ENCODE results near the gene OXER1.

The OXER1 gene

DNA sequence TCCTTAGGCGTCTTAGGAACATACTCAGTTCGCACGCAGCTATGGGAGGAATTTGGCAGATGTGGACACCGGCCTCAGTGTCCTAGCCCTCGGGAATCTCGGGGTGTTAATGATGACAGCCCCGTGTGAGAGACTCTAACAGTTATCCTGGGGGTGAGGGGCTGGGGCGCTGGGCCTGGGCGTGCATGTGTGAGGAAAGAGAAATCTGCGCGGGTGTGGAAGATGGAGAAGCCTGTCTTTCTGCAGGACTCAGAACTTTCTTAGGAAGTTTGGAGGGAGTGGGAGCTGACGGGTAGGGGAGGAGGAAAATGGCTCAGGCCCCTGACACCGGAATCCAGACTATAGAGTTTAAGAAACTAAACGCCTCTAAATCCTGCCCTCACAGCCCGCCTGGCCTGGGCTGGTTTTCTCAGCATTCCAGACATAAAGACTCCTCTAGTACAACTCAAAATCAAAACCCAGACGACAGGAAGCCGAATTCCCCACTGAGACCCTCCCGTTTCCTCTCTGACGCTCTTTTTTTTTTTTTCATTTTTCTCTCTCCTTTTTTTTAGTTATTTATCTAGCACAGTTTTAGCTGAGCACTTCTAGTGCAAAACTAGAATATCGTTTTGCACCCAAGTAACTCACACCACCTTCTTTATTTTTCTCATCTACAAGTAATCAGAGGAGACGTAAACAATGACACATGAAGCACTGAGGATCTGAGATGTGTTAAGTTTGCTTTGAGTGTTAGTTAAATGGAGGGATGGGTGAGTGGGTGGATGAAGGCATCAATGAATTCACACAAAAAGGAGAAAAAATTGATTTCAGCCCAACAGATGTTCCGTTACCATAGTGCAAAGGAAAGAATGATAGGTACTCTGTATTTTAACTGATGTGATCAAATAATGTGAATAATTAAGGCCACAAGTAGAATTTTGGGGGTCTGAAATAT, 29.7 kb upstream of the OXER1 start:
- no peak for DNase-seq (ENCODE audit: low spot score)

DNA sequence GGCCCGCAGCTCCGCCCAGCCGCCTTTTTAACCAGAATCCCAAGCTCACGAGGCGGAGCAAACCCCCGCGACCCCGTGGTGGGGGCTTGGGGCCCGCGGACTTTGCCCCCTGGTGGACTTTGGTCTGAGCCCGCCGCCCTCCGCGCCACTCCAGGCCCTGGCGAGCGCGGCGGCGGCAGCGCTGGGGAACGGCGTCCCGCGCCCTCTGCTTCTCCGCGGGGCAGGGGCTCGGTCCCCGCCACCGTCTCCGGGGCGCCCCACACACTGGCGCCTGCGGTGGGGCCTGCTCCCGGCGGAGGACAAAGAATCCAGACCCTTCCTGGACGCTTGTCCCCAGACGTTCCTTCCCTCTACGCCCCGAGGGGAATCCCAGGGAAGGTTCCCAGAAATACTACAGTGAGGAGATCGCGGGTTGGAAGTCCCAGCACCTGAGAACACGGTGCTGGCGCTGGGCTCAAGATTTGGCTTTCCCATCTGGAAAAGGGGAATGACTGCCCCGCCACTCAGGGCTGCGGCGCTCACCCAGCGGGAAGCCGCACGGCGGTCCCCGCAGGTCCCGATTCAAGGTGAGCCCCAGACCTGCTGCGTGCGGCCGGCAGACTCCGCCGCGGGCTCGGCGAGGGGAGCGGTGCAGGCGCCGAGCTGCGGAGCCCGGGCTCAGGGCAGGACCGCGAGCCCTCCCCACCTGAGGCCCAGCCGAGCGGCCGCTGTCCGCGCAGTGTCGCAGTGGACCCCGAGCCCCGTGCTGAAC, 28.8 kb upstream of the OXER1 start, which contains the start of gene HAAO:
Gene HAAO (minus strand): TSS at position 1 of the 751 bp plus-strand sequence. CDS start 47 bp downstream, outside the sequence.
- DNase-seq (ENCODE audit: low spot score): no peak

DNA sequence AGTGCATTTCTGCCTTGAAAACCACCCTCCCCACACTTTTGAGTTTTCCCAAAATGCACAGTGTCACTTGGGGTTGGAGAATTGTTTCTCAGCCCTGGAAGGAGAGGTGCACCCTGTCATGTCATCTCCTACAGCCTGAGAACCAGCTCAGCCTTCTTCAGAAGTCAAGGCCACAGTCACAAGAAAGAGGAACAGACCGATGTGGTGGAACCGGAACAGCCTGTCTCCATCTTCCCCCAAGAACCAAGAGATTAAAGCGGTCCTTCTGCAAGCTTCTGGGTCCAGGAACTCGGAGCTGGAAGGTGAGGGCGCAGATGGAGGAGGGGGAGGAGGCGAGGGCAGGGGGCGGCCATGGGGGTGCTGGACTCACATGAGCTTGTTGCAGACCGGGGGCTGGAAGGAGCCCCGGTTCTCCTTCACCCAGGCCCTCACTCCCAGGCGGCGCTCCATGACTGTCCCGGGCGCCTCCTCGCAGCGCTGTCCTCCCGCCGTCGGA, 28.2 kb upstream of the OXER1 start:
- DNase-seq (ENCODE audit: low spot score): no peak

DNA sequence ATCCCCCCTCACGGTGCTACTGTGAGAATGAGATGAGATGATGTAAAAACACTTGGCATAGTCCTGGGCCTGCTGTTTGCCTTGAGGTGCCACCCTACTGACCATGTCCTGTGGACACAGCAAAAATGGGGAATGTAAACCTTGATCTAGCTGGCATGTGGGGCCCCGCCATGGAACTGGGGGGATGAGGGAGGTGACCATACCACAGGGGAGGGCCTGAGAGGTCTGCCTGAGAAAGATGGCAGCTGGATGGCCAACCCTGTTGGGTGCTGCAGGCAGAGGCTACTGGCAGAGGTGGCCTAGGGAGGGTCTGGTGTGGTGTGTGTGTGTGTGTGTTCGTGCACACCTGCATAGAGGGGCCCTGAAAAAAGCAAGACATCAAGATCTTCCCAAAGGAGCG, 27.7 kb upstream of the OXER1 start:
- no peak for DNase-seq (ENCODE audit: low spot score)

DNA sequence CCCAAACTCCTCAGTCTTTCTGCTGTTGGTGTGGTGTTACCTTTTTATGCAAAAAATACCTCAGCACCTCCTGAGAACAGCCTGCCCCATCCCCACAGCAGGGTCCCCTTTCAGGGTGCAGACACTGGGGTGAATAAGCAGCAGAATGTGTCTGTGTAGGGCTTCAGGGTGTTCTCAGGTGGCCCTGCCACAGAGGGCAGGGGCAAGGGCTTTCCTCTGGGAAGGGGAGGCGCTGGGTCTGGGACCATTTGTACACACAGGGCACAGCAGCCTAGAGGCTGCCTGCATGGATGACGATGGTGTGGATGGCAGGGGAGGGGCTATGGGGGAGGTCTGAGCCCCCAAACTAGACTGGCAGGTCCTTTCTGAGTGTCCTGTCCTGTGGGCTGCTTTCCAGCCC, 25.8 kb upstream of the OXER1 start:
- no peak for DNase-seq (ENCODE audit: low spot score)

DNA sequence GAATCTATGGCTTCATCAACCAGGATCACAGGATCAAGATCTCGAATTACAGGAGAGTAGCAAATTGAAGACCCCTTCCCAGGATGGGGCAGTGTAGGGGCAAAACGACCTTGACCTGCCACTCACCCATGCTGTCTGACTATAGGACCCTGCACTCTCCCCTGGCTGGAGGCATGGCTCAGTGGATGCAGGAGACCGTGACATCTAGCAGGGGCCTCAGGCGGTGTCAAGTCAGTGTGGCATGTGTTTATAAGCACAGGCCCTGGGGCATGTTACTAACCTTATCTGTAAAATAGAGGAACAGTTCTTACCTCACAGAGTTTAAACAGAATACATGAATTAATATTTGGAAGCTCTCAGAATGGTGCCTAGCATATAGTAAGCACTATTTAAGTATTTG, 24.9 kb upstream of the OXER1 start:
- DNase-seq (ENCODE audit: low spot score): no peak

DNA sequence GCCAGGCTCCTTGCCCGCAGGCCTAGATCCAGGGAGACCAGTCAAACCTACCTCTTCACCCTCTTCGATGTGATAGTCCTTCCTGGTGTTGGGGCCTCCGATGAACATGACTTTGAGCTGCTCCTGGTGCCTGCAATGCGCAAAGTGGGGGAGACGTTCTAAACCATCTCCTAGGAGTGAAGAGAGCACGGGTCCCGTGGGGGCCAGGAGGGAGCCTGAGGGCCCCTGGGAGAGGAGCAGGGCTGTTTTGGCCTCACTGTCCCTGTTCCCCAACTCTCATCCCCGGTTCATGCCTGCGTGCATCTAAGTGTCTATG, 24.5 kb upstream of the OXER1 start:
- DNase-seq (ENCODE audit: low spot score): no peak

DNA sequence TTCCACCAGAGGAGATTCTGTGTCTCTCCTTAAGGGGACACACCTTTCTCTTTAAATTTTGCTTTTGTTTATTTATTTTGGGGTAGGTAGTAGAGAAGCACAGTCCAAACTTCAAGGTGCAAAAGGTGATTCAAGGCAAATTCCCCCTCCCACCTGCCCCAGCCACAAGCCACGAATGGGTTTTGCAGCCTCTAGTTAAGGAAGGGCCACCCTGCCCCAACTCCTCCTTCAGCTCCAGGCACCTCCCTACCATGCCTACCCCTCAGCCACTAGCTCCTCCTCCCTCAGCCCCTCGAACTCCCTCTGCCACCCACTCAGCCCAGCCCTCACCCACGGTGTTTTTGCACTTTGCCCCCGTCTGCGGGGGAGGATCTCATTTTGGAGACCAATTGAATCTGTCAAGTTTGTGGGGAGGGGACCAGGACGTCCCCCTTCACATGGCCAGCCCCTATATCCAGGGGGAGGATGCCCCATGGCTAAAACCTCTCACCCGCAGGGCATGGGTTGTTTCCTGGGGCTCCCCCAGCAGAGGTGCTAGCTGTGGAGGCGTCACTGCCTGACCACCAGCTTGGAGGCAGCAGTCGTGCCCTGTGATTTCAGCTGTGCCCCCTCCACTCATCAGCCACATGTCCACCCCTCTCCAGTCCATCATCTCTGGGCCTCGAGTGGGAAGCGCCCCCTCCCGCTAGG, 24.0 kb upstream of the OXER1 start:
- no peak for DNase-seq (ENCODE audit: low spot score)

DNA sequence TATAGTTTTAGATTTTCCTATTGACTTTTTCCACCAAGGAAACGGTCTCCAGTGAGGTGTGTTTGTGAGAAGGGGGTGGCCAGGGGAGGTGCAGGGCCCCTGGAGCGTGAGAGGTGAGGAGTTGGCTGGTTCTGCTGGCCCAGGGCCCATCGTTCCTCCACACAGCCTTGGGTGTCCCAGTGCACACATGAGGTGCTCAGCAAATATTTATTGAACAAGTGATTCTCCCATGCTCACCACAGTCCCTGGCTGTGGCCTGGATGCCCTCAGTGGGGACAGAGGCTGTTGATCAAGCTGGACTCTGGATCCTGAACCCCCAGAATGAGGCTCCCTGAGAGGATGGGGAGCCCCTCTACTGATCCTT, 23.5 kb upstream of the OXER1 start:
- DNase-seq (ENCODE audit: low spot score): no peak

DNA sequence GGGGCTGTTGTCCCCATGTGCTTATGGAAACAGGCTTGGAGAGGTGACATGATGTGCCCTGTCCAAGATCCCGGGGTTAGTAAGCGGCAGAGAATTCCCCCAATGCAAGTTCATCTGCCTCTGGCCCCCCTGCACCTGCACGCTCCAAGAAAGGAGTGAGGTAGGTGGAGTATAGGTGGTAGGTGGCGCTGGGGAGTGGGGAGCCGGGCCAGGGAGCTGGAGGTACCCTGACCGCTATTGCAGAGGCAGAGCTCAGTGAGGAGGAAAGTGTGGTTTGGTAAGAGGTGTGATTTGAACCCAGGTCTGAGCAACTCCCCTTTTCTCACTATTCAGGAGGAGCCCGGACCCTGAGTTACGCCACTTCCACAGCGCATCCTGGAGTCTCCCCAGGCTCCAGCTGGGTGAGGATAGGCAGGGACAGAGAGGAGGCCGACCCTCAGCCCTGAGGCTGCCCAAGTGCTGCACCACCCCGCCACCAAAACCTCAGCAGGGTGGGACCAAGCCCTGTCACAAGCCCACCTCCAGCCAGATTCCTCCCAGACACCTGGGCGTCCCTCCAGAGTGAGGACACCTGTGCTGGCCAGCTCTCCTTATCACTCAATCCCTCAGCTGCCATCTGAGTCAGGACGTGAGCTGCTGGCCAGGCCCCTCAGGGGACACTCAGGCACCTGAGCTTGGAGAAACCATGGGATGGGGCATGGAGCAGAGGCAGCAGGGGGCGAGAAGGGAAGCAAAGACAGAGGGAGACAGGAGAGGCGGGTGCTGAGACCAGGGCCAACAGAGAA, 22.8 kb upstream of the OXER1 start:
- no peak for DNase-seq (ENCODE audit: low spot score)

DNA sequence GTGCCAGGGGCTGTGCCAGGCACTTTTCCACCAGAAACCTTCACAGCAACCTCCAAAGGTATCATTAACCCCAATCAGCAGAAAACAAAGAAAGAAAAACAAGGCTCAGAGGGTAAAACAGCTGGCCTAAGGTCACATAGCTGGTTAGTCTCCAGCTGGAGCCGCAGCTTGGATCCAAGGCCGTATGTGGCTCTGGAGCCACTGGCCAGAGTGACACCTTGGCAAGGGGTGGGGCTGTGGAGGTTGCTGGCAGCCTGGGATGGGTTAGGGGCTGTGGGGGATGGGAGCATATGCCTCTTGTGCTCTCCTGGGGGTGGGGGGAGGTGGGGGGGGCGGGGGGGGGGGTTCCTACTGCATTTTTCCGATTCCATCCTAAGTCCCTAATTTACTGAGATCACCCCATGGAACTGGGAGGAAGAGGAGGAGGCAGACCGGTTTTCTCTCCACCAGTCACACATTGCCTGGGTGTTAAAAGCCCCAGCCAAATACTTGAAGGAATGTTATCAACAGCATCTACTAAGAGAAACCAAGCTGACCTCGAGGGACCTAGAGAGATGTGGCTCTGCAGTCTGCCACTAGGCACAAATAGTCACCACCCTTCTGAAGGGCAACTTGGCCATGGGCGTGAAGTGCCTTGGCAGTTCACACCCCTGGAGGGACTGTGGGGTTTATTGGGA, 20.4 kb upstream of the OXER1 start:
- DNase-seq (ENCODE audit: low spot score): no peak

DNA sequence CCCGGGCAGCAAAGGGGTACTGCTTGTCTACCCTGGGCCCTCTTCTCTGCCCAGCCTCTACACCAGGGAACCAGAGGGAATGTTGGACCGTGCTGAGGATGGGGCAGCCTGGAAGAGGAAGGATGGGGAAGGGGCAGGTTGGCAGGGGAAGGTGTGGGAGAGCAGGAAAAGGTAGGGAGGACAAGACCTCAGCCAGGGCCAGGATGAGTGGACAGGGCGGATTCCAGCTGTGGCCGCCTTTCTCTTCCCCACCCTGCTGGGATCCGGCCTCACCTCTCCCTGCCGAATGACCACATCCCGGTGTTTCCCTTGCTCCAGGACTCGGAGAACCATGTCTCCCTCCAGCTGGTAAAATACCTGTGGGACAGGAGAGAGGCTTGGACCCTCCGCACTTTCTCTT, 19.6 kb upstream of the OXER1 start:
- DNase-seq (ENCODE audit: low spot score): no peak

DNA sequence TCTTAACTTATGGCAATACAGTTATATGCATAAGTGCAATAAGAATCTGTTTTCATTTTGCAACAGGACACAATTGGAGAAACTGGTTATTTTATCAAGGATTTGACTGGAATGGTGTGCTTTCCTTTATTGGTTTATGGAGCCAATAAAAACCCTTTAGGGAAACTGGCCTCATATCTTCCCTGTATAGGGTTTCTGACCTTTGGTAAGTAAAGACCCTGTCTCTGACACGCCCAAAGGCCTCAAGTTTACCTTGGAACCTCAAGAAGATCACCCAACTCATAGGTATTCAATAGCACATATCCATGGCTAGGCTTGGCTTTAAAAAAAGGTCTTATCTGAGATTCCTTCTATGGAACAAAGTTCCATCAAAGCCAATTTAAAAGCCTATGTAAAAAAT, 17.2 kb upstream of the OXER1 start:
- no peak for DNase-seq (ENCODE audit: low spot score)

DNA sequence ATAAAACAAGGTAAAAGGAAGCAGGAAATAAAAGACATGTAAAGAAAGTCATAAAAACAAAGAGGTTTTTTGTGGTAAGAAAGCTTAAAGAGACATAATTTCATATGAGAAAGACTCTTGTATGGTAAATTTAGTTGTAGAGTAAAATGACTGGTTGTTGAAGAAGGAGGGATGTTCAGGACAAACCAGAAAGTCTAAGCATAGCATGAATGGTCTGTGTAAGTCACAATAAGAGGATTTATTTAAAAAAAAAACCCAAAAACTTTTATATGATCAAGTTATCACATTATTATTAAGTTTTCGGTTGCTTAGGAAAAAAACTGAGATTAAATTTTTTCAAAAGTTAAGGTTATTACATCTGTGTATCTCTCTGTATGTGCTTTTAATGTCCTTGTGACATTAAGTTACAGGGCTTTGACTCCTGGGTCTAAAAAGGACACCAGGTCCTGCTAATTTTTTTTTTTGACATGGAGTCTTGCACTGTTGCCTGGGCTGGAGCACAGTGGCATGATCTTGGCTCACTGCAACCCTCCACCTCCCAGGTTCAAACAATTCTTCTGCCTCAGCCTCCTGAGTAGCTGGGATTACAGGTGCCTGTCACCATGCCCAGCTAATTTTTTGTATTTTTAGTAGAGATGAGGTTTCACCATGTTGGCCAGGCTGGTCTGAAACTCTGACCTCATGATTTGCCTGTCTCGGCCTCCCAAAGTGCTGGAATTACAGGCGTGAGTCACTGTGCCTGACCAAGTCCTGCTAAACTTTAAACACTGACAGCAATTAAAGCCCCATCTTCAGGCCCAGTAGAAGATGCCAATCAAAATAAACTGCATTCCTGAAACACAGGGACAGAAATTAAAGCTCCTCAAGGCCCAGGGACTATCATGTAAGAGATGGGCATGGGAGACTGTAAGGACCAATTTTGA, 14.2 kb upstream of the OXER1 start:
- no peak for DNase-seq (ENCODE audit: low spot score)

DNA sequence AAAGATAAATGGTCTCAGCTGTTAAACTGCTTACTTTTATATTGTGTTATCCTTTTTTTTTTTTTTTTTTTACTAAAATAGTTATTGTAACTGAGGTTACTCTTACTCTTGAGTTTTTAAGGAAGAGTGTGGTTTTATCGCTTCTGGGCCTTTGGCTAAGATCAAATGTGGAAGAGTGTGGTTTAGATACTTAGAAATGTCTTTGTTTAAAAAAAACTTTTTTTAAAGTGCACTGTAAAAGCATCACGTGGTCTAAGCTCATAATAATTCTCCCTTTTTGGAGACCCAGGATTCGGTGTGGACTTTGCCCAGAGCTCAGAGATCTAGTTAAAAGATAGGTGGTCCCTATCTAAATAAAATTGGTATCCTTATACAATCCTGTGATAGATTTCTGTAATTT, 11.9 kb upstream of the OXER1 start:
- no peak for DNase-seq (ENCODE audit: low spot score)

DNA sequence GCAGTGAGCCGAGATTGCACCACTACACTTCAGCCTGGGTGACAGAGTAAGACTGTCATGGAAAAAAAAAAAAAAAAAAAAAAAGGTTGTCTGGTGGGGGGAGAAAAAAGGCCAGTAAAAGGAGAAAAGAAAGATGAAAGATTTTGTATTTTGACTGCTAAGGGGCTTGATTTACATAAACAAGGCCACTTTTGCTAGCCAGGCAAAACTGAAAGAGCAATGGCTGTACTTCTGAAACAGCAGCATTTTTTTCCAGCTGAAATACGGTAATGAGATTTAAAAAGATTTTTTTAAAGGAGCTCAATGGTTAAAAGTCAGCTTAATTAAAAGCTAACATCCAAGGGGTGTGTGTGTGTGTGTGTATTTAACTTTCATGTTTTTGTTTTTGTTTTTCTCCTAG, 11.3 kb upstream of the OXER1 start:
- DNase-seq (ENCODE audit: low spot score): no peak

DNA sequence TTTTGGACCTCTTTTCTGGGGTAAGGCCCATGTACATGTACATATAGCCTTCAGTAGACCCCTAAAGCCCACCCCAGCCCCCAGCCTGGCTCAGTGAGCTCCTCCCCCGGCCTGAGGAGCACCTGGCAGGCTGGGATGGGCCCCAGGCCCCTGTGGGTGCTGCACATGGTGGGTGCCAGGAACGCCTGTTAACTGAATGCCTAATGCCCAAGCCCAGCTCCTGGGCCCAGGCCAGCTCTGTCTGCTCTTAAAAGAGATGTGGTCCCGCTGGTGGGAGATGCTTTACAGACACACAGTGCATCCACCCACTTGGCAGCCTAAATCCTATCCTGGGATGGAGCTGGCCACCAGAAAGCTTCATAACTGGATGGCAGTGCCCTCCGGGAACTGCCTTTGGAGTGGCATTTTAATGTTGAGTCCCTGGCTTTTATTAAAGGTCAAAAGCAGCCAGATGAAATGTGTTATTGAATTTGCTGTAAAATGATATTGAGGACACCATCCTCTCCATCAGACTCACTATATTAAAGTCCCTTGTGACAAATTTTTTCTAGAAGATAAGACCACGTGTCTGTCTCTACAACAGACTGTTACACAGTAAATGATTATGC, 7.7 kb upstream of the OXER1 start:
- no peak for DNase-seq (ENCODE audit: low spot score)

DNA sequence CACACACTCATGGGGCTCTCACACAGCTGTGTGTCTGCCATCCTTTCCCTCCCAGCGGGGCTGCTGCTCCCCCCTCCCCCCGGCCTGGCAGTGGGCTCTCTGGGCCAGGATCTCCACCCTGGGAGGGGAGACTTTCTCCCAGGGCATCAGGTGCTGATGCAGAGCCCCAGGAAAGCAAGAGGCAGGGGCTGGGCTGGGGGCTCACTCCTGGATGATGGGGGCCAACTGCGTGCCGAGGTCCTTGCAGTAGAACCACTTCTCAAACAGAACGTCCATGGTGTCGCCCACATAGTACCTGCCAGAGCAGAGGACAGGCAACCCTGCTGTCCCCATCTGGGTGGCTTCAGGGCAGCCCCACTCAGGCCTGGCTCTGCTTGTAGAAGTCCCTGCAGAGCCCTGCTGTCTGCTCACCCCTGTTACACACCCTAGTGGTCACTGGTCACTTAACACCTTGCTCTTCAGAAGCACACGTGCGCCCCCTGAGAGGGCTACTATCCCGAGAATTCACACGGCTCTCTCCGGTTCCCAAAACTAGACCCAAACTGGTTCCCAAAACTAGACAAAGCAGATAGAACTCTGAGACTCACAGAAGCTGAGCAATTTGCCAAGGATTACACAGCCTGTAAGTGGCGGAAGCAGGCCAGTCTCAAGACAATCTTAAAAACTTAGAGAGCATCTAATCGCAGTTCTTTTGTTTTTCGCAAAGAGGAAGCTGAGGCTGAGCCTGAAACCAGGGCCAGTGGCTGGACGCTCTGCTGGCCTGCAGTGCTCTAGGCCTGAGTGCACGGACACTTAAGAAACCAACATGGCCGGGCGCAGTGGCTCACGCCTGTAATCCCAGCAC, 6.6 kb upstream of the OXER1 start:
- DNase-seq (ENCODE audit: low spot score): peak; percentile 80
